ENCODE data around the gene PLIN5. TPM values are rescaled to one million over a fixed set of nuclear protein-coding genes. Genes with fewer than 3 reads are reported as not detected.

The PLIN5 gene
- total and polyA plus RNA-seq, 10 donors: 0.82 to 18.4 (median 7.5) TPM

- Histone ChIP-seq H3K9me3 (no peaks in the 10 kb centered on the region), H3K4me1 (peaks cover 0 to 14% (median 2%) of the 10 kb centered on the region in 6 donors), H3K27ac (no peak overlapping the region), H3K27me3 (replicated peaks in 1 of 7) (peaks cover 0 to 51% (median 0%) of the 10 kb centered on the region in 7 donors), H3K4me3 (no peak overlapping the region), H3K36me3 (no peaks in the 10 kb centered on the region)
- TF ChIP-seq POLR2AphosphoS5 (IDR thresholded peaks at IDR 0.05) (no peak), CTCF (IDR thresholded peaks at IDR 0.05 in 8 of 11, conservative IDR thresholded peaks at IDR 0.05 in 3 of 11) (no peak), POLR2A (IDR thresholded peaks at IDR 0.05) (no peak)
- no peak for DNase-seq
- 68 to 92% (median 83%) methylated on average over 5 of the region's 5 CpGs for WGBS, 5 donors
- intact Hi-C loops (cut with DNase I; ENCODE audit: low total_unique reads): loop anchor here (10.0 kb wide), 1 partner anchor 257 kb away; no protein-coding TSS in a partner anchor
Observed at GRCh38 chr19:4521888-4522242, 13.2 kb downstream of the PLIN5 start.

GRCh38 chr19:4521170-4521887 is 13.7 kb downstream of the PLIN5 start:
- peaks cover 0 to 56% (median 0%) of the 10 kb centered on the region in 7 donors for H3K27me3 ChIP-seq (replicated peaks in 1 of 7)
- H3K9me3 ChIP-seq: no peaks in the 10 kb centered on the region
- H3K36me3 ChIP-seq: no peaks in the 10 kb centered on the region
- intact Hi-C loops (cut with DNase I; ENCODE audit: low total_unique reads): loop anchor here (10.0 kb wide), 1 partner anchor 257 kb away; no protein-coding TSS in a partner anchor
- TF ChIP-seq CTCF (IDR thresholded peaks at IDR 0.05 in 8 of 11, conservative IDR thresholded peaks at IDR 0.05 in 3 of 11): no peak
- no peak for TF ChIP-seq POLR2A (IDR thresholded peaks at IDR 0.05)
- TF ChIP-seq POLR2AphosphoS5 (IDR thresholded peaks at IDR 0.05): no peak
- H3K4me1 ChIP-seq: peaks cover 0 to 14% (median 2%) of the 10 kb centered on the region in 6 donors
- H3K27ac ChIP-seq: no peak overlapping the region
- WGBS, 5 donors: 73 to 83% (median 81%) methylated on average over 11 of the region's 11 CpGs
- no peak for DNase-seq
- no peak overlapping the region for H3K4me3 ChIP-seq

- H3K9me3 ChIP-seq: no peaks in the 10 kb centered on the region
- H3K36me3 ChIP-seq: no peaks in the 10 kb centered on the region
- 68 to 79% (median 78%) methylated on average over 9 of the region's 9 CpGs for WGBS, 5 donors
- H3K4me3 ChIP-seq: no peak overlapping the region
- intact Hi-C loops (cut with DNase I; ENCODE audit: low total_unique reads): loop anchor here (10.0 kb wide), 1 partner anchor 255 kb away; no protein-coding TSS in a partner anchor
- H3K27ac ChIP-seq: no peak overlapping the region
- H3K4me1 ChIP-seq: peaks cover 0 to 5% (median 0%) of the 10 kb centered on the region in 6 donors
- DNase-seq: no peak
- H3K27me3 ChIP-seq (replicated peaks in 1 of 7): peaks cover 0 to 65% (median 0%) of the 10 kb centered on the region in 7 donors
- TF ChIP-seq CTCF (IDR thresholded peaks at IDR 0.05 in 8 of 11, conservative IDR thresholded peaks at IDR 0.05 in 3 of 11): no peak
- TF ChIP-seq POLR2AphosphoS5 (IDR thresholded peaks at IDR 0.05): no peak
- TF ChIP-seq POLR2A (IDR thresholded peaks at IDR 0.05): no peak
Observed at GRCh38 chr19:4519521-4520277, 15.3 kb downstream of the PLIN5 start.

GRCh38 chr19:4519172-4519496 is 15.9 kb downstream of the PLIN5 start:
- WGBS, 5 donors: 85 to 93% (median 87%) methylated on average over 5 to 6 of the region's 6 CpGs
- H3K4me1 ChIP-seq: peaks cover 0 to 5% (median 0%) of the 10 kb centered on the region in 6 donors
- H3K36me3 ChIP-seq: no peaks in the 10 kb centered on the region
- peaks cover 0 to 62% (median 0%) of the 10 kb centered on the region in 7 donors for H3K27me3 ChIP-seq (replicated peaks in 1 of 7)
- TF ChIP-seq POLR2A (IDR thresholded peaks at IDR 0.05): no peak
- TF ChIP-seq POLR2AphosphoS5 (IDR thresholded peaks at IDR 0.05): no peak
- no peak for TF ChIP-seq CTCF (IDR thresholded peaks at IDR 0.05 in 8 of 11, conservative IDR thresholded peaks at IDR 0.05 in 3 of 11)
- no peak for DNase-seq
- intact Hi-C loops (cut with DNase I; ENCODE audit: low total_unique reads): no loop called here
- H3K4me3 ChIP-seq: no peak overlapping the region
- H3K27ac ChIP-seq: no peak overlapping the region
- no peaks in the 10 kb centered on the region for H3K9me3 ChIP-seq
